ENCODE data around the gene FBXL17.

Gene FBXL17

DNA sequence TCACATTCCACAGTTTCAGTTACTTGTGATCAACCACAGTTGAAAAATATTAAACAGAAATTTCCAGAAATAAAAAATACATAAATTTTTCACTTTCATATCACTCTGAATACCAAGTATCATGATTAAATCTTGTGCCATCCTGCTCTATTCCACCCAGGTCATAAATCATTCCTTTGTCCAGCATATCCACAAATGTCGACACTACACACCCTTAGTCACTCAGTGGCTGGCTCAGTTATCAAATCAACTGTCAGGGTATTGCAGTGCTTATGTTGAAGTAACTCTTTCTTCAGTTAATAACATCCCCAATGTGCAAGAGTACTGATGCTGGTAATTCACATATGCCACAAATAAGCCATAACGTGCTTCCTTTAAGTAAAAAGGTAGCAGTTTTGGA, 115.7 kb downstream of the FBXL17 start:
- Mint-ChIP-seq H3K36me3 (ENCODE audit: low read depth) (no peaks in the 10 kb centered on the region), H3K27ac (no peak overlapping the region), H3K4me1 (ENCODE audit: low read depth) (no peaks in the 10 kb centered on the region), H3K27me3 (no peaks in the 10 kb centered on the region), H3K9me3 (no peaks in the 10 kb centered on the region), H3K4me3 (no peak overlapping the region)
- intact Hi-C loops (cut with micrococcal nuclease), result no loop called here

DNA sequence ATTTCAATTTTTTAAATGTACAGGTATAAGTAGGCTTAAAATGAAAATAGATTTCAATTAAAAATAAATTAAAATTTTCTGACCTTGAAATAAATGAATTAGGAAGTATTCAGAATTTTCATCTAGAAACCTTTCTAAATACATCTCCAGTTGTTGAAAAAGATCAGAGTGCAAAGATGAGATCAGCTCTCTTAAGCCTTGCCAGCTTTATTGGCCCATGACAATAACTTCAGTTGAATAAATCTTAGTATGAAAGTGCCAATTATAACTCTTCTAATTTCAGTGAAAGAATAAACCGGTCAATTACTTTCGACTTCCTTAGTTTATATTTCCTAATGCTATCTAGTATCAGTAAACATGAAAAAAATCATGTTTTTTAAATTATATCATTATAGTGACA, 117.4 kb downstream of the FBXL17 start:
- Mint-ChIP-seq H3K9me3 (no peaks in the 10 kb centered on the region), H3K36me3 (ENCODE audit: low read depth) (no peaks in the 10 kb centered on the region), H3K4me1 (ENCODE audit: low read depth) (no peaks in the 10 kb centered on the region), H3K27ac (no peak overlapping the region), H3K4me3 (no peak overlapping the region), H3K27me3 (no peaks in the 10 kb centered on the region)
- intact Hi-C loops (cut with micrococcal nuclease), result no loop called here

DNA sequence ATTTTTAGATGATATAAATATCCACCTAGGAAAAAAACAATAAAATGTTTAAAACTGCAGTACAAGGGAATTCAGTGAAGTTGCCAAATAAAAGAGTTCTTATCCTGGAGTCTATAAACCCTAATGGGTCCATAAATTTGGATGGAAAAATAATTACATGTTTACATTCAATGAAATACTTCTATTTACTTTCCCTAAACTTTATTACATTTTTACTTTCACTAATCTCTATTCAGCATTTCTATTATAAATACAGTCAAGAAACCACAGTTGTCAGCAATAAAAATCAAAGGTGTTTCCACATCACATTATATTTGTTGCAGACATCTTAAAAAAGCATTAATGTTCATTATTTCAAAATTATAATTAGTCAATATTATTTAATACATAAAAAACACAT, 118.6 kb downstream of the FBXL17 start:
- Mint-ChIP-seq H3K4me1 (ENCODE audit: low read depth) (no peaks in the 10 kb centered on the region), H3K27me3 (no peaks in the 10 kb centered on the region), H3K4me3 (no peak overlapping the region)

DNA sequence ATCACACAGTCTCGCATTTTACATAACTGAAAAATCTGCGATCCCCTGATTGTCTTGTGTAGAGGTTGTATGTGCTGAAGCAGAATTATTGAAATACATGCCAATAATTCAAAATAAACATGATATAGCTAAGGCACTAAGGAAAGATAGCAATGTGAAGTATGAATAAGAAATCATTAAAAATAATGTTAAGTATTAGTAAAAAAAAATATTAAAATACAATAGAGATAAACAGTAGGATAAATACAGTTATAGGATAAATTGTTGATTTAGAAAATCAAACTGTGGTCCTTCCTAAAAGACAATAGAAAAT, 121.1 kb downstream of the FBXL17 start:
- intact Hi-C loops (cut with micrococcal nuclease), result loop anchor here (1.0 kb wide), 1 partner anchor 85 kb away; no protein-coding TSS in a partner anchor
- Mint-ChIP-seq H3K4me3 (no peak overlapping the region), H3K36me3 (ENCODE audit: low read depth) (no peaks in the 10 kb centered on the region), H3K9me3 (no peaks in the 10 kb centered on the region), H3K27me3 (no peaks in the 10 kb centered on the region), H3K27ac (no peak overlapping the region), H3K4me1 (ENCODE audit: low read depth) (no peaks in the 10 kb centered on the region)

More for the DNA sequence above, 118.6 kb downstream of the FBXL17 start:
- no peaks in the 10 kb centered on the region for H3K9me3 Mint-ChIP-seq
- H3K27ac Mint-ChIP-seq, result no peak overlapping the region
- intact Hi-C loops (cut with micrococcal nuclease), result no loop called here
- no peaks in the 10 kb centered on the region for H3K36me3 Mint-ChIP-seq (ENCODE audit: low read depth)

DNA sequence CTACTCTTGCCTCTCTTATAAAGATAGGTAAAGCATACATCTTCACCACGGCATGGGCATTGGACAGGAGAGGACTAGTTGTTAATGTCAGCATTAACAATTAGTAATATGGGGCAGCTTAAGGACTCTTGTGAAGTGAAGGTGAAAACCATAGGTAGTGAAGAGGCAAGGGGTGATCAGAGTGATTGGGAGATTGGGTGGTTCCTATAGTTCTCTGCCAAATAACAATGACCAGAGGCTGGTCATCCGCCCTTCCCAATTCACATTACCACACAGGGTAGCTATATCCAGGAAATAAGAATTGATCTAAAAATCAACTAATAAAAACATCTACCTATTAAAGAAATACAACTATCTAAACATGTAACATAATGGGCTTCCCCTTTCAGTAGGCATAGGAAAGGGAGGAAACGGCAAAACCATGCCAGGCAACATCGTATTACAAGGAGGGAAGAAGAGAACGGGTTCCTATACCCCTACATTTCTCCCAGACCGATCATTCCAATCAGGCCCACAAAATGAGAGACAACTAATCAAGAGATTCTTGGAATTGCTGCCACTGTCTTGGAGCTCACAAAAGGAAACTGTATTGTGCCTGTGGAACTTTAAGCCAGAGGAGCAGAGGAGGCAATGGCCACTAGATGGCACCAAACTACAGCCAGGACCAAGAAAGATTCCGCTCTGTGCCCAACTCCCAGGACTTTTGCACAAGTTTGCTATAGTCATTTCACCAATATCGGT, 121.6 kb downstream of the FBXL17 start:
- no peaks in the 10 kb centered on the region for H3K27me3 Mint-ChIP-seq
- H3K4me3 Mint-ChIP-seq, result peak overlapping the region; percentile 66
- H3K4me1 Mint-ChIP-seq (ENCODE audit: low read depth), result no peaks in the 10 kb centered on the region
- H3K27ac Mint-ChIP-seq, result no peak overlapping the region
- no peaks in the 10 kb centered on the region for H3K9me3 Mint-ChIP-seq
- no peaks in the 10 kb centered on the region for H3K36me3 Mint-ChIP-seq (ENCODE audit: low read depth)
- intact Hi-C loops (cut with micrococcal nuclease), result loop anchor here (1.0 kb wide), 1 partner anchor 86 kb away; no protein-coding TSS in a partner anchor

DNA sequence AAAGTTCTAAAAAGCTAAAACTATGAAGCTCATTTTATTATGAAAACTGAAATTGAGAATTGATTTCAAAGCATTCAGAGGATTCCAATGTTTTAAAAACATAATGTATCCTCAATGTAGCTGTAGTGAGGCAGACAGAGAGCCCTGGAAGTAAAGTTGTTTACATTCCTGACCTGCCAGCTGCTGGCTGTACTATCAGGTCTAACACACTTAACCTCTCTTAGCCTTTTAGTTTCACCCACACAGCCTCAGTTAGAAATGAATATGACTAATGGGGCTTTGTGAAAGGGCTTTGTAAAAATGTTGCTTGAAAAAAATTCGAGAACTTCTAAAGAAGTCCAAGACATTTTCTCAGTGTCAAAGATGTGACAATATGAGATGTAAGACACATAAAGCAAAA, 122.6 kb downstream of the FBXL17 start:
- no peaks in the 10 kb centered on the region for H3K9me3 Mint-ChIP-seq
- intact Hi-C loops (cut with micrococcal nuclease), result no loop called here
- no peaks in the 10 kb centered on the region for H3K27me3 Mint-ChIP-seq
- no peaks in the 10 kb centered on the region for H3K36me3 Mint-ChIP-seq (ENCODE audit: low read depth)
- no peak overlapping the region for H3K4me3 Mint-ChIP-seq
- no peak overlapping the region for H3K27ac Mint-ChIP-seq
- H3K4me1 Mint-ChIP-seq (ENCODE audit: low read depth), result no peaks in the 10 kb centered on the region

DNA sequence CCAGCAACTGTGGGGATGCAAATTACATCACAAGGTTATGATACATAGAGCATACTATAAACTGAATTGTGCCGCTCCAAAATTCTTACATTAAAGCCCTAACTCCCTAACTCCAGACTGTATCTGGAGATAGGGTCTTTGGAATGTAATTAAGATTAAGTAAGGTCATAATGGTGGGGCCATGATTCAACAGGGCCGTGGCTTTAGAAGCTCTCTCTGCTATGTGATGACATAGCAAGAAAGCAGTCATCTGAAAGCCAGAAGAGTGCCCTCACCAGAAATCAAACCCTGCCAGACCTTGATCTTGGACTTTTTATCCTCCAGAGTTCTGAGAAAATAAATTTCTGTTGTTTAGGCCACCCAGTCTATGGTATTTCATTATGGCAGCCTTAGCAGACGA, 123.9 kb downstream of the FBXL17 start:
- H3K4me3 Mint-ChIP-seq, result no peak overlapping the region
- no peaks in the 10 kb centered on the region for H3K27me3 Mint-ChIP-seq
- no peak overlapping the region for H3K27ac Mint-ChIP-seq

DNA sequence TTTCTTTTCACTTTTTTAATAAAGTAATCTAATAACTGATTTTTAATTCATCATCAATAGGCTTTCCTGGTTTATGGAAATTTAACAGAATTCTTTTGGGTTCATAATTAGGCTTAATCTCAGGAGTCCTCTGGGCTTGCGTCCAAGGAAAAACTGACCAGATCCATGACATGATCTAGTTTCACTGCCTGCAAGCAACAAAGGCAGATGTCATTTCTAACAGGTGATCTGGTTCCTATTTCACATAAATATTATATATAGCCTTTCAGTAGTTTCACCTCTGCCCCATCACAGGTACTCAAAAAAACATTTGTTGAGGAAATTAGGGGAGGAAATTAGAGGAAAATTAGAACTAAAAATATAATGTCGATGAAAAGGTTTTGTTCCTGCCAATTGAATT, 126.4 kb downstream of the FBXL17 start:
- H3K9me3 Mint-ChIP-seq, result no peaks in the 10 kb centered on the region

More for the DNA sequence above, 123.9 kb downstream of the FBXL17 start:
- intact Hi-C loops (cut with micrococcal nuclease), result no loop called here
- H3K9me3 Mint-ChIP-seq, result no peaks in the 10 kb centered on the region
- no peaks in the 10 kb centered on the region for H3K36me3 Mint-ChIP-seq (ENCODE audit: low read depth)
- H3K4me1 Mint-ChIP-seq (ENCODE audit: low read depth), result no peaks in the 10 kb centered on the region

DNA sequence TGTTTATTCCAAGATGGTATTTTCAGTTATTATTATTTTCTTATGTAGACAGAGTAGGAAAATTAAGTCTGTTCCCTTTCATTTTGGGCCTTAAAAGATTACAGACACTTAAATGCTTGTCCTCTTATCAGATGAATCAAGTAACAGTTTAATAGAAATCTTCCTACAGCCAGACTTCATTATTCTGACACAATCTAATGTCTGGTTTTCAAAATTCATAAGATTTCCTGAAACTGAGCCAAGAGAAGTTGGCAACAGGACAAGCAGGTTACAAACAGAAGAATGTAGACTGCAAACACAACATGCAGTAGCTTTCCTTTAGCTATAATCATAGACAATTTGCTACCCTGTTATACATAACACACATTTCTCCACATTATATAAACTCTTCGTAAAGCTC, 130.5 kb downstream of the FBXL17 start:
- H3K27ac Mint-ChIP-seq, result no peak overlapping the region
- H3K27me3 Mint-ChIP-seq, result no peaks in the 10 kb centered on the region
- no peaks in the 10 kb centered on the region for H3K4me1 Mint-ChIP-seq (ENCODE audit: low read depth)
- no peak overlapping the region for H3K4me3 Mint-ChIP-seq
- no peaks in the 10 kb centered on the region for H3K9me3 Mint-ChIP-seq
- intact Hi-C loops (cut with micrococcal nuclease), result no loop called here
- no peaks in the 10 kb centered on the region for H3K36me3 Mint-ChIP-seq (ENCODE audit: low read depth)

More for the DNA sequence above, 126.4 kb downstream of the FBXL17 start:
- no peaks in the 10 kb centered on the region for H3K27me3 Mint-ChIP-seq
- intact Hi-C loops (cut with micrococcal nuclease), result no loop called here
- no peaks in the 10 kb centered on the region for H3K36me3 Mint-ChIP-seq (ENCODE audit: low read depth)
- no peak overlapping the region for H3K27ac Mint-ChIP-seq
- no peaks in the 10 kb centered on the region for H3K4me1 Mint-ChIP-seq (ENCODE audit: low read depth)
- no peak overlapping the region for H3K4me3 Mint-ChIP-seq

DNA sequence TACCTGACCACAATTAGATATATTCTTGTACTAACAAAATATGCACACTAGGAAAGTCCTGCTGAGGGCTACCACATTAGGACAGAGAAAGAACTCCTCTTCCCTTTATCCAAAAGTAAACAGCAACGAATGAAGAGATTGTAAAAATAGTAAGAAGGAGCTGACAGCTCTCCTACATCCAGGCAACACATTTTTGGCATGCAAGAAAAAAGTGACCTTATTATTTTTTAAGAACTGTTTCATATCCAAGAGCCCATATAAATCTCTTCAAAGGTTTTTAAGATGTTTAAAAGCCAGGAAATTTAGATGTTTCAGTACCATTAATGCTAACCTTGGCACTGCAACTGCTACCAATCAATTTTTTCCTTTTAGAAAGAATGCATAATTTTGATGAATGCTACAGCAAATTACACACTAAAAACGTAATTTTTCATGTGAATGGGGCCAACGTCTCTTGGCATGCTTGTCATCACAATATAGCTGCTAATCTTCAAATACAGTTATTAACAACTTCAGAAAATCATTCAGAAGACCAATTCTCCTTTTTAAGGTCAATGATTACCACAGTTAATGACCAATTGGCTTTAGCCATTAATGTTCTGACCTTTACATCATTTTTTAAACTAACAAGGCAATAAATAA, 132.0 kb downstream of the FBXL17 start:
- Mint-ChIP-seq H3K4me1 (ENCODE audit: low read depth) (no peaks in the 10 kb centered on the region), H3K9me3 (no peaks in the 10 kb centered on the region), H3K27me3 (no peaks in the 10 kb centered on the region), H3K36me3 (ENCODE audit: low read depth) (no peaks in the 10 kb centered on the region), H3K4me3 (no peak overlapping the region), H3K27ac (no peak overlapping the region)
- intact Hi-C loops (cut with micrococcal nuclease), result no loop called here

DNA sequence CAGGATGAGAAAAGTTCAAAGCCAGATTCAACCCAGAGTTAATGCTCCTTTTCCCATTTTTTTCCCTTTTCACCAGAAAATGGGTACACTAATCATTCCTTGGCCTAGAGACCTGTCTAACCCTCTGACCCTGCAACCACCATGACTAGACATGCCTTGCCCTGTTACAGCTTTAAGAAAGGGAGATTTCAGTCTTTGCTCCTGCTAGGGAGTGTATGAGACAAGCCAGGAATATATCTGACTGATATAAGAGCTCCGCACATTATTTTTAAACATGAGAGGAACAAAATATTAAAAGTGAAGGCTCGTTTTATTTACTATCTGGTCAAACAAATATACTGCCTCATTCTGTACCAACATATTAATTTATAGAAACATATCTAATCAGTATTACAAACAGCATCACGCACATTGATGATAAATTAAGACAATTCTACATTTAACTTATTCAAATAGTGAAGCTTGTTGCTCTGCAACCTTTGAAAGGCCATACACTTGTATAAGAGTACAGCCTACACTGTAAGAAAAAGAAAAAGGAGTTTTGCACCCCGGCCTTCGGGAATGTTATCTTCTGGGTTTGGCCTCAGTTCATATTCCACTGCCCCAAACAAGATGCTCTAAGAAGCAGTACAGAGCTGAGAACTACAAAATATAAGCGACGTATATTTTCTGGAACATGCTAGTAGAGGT, 132.7 kb downstream of the FBXL17 start:
- intact Hi-C loops (cut with micrococcal nuclease), result no loop called here
- Mint-ChIP-seq H3K36me3 (ENCODE audit: low read depth) (no peaks in the 10 kb centered on the region), H3K9me3 (no peaks in the 10 kb centered on the region), H3K27ac (no peak overlapping the region), H3K4me1 (ENCODE audit: low read depth) (no peaks in the 10 kb centered on the region), H3K27me3 (no peaks in the 10 kb centered on the region), H3K4me3 (no peak overlapping the region)

DNA sequence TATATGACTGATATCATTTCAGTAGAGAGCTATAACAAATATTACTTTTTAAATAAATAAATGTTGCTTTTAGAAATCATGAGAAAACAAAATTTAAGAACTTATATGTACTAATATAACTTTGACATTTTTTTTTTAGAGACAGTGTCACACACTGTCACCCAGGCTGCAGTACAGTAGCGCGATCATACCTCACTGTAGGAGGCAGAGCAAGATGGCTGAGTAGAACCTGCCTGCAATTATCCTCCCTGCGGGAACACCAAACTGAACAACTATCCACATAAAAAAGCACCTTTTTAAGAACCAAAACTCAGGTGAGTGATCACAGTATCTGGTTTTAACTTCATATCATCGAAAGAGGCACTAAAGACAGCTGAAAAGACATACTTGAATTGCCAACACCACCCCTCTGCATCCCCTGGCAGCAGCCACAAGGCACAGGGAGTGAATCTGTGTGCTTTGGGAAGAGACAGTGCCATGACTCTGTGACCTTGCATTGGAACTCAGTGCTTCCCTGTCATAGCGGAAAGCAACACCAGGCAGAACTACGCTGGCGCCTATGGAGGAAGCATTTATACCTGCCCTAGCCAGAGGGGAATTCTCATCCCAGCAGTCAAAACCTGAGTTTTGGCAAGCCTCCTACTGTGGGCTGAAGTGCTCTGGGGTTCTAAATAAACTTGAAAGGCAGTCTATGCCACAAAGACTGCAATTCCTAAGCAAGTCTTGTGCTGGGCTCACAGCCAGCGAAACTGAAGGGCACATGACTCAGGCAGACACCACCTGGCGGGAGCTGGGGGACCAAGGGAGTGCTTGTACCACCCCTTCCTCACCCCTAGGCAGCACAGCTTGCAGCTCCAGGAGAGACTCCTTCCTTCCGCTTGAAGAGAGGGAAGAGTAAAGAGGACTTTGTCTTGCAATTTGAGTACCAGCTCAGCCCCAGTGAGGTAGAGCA, 142.7 kb downstream of the FBXL17 start:
- peaks cover 5% of the 10 kb centered on the region for H3K36me3 Mint-ChIP-seq (ENCODE audit: low read depth)
- intact Hi-C loops (cut with micrococcal nuclease), result no loop called here
- H3K9me3 Mint-ChIP-seq, result peaks cover 8% of the 10 kb centered on the region
- no peak overlapping the region for H3K4me3 Mint-ChIP-seq
- no peaks in the 10 kb centered on the region for H3K4me1 Mint-ChIP-seq (ENCODE audit: low read depth)
- no peak overlapping the region for H3K27ac Mint-ChIP-seq
- H3K27me3 Mint-ChIP-seq, result no peaks in the 10 kb centered on the region

DNA sequence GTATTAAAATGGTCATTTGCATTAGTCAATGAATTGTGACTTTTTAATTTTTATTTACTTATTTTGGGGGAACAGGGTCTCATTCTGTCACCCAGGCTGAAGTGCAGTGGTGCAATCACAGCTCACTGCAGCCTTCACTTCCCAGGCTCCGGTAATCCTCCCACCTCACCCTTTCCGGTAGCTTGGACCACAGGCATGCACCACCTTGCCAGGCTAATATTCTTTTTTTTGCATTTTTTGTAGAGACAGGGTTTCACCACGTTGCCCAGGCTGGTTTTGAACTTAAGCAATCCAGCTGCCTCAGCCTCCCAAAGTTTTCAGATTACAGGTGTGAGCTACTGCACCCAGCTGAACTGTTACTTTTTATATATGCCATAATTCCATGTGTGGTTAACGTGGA, 143.4 kb downstream of the FBXL17 start:
- Mint-ChIP-seq H3K36me3 (ENCODE audit: low read depth) (peaks cover 5% of the 10 kb centered on the region), H3K4me1 (ENCODE audit: low read depth) (no peaks in the 10 kb centered on the region), H3K27me3 (no peaks in the 10 kb centered on the region), H3K4me3 (no peak overlapping the region), H3K27ac (no peak overlapping the region), H3K9me3 (peaks cover 8% of the 10 kb centered on the region)
- intact Hi-C loops (cut with micrococcal nuclease), result no loop called here

Data from dendritic cell treated with granulocyte-macrophage colony-stimulating factor and Interleukin-4, amounts not matched to agents 40 ng/mL and 50 ng/mL, for 4 days (primary cell).